Activated T-cell treated with anti-CD3 and anti-CD28 coated beads for 24 hours (primary cell): ENCODE measurements around the gene BCAR3.
"Not testable (repeated sequence)": the region's sequence is repeated elsewhere in the genome, so short reads cannot be mapped to it uniquely, and the experiment has no call there.

Experiments
- DNase-seq: peaks from one replicate; pipeline ENCODE4 v3.0.0-alpha.2; 2020; ENCODE audit warnings: low read depth

BCAR3 gene

DNA sequence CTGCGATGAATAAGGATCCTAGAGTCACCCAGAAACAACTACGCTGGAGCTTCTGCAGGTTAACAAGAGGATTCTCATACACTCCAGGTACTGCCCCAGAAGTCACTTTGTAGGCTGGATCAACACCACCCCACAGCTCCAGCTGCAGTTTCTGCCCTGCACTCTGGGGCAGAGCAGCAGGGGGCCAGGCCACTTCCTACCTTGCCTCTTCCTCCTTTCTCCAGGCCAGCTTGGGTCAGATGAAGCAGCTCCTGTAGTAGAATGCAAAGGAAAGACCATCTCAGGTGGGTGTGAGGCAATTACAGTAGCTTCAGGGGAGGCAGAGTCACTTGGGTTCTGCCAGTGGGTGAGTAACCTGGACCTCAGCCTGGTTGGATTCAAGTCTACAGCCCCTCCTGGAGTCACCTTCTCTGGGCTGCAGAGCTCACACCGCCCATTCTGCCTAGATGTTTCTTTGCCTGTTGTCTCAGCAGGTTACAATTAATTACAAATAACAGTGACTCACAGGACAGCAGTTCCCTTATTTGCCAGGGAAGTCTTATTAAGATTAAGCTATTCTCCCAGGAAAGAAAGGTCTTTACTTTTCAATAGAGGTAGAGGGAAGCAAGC is 24.4 kb upstream of the BCAR3 start:
- DNase-seq = no peak

DNA sequence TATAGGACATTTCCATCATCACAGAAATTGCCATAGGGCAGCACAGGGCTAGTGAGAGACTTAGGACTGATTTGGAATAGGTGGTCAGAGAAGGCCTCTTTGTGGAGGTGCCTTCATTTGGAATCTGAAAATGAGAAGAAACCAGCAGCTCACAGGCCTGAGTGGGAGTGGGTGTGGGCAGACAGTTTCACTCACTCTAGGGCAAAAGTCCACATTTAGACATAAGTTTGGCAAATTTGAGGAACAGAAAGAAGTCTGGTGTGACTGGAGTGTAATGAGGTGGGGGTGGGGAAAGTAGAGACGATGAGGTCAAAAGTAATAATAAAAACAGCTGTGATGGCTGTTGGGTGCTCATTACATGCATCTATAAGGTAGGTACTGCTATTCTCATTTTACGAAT is 22.4 kb upstream of the BCAR3 start:
- DNase-seq = no peak

DNA sequence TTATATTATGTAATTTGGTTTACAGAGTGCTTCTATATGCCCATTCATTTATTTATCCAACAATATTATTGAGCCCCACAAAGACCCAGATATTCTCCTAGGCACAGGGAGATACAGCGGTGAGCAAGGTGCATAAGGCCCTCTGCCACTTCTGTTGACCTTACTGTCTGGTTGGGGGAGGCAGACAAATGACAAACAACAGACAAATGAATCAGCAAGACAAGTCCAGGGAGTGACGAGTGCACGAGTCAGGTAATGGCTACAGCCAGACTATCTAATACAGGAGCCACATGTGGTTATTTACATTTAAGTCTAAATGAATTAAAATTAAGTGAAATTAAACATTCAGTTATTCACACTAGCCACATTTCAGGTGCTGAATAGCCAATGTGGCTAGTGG is 22.0 kb upstream of the BCAR3 start:
- DNase-seq = no peak

DNA sequence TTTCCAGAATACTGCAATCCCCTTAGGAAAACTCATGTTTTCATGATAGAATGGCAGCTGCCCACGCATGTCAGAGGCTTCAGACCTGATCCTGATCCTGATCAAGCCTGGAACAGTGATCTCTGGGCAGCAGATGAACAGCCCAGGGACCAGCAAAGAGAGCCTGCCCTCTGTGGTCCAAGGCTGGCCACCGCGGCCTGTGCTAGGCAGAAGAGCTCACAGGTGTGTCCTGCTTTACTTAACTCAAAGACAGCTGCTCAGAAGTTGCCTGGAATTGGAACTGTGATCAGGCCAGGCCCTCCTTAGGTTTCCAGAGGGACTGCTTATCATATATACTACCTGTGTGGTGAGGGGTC is 21.2 kb upstream of the BCAR3 start:
- DNase-seq = no peak

DNA sequence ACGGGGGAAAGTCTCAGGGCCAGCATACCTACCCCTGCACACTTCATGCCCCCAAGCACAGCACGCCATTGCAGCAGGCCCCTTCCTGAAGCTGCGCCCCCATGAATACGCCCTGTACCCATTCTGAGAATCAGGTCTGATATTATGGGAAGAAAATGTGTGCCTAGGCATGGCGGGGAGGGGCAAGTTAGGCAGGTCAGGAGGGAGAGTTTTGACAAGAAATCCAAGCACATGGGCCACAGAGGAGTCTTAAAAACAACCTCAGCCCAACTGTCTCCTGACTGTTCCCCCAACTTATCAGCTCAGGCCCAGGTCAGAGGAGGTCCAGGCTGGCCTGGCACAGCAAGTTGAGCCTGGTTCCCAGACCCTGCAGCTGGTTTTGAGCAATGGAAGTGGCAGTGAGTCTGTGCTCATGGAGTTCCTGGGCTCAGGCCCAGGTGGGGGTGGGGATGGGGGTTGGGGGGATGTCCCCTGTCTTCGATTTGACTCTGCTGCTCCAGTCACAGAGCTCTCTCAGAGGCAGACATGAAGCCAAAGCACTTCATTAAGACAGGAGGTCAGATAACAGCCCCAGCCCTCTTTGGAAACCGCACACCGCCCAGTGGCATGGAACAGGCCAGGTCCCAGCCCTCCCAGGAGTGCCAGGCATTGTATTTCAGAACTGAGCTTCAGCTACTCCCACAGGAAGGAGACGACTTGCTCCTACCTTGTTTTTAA is 20.6 kb upstream of the BCAR3 start:
- no peak for DNase-seq

DNA sequence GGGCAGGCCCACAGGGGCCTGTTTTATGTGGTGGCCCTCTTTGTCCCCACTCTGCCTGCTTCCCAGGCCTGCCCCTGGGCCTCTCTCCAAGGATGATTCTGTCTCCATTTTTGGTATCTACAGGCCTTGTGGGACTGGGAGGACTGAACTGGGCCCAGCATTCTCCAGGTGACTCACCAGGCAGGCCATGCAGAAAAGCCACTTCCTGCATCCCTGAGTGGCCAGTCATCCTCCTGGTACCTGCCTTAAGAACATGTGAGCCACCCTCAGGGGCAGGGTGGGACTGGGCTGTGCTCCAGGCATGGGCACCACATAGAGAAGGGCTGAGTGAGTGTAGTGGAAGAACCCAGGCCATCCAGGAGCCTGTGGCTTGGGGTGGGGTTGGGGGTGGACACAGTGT is 20.0 kb upstream of the BCAR3 start:
- DNase-seq = no peak

DNA sequence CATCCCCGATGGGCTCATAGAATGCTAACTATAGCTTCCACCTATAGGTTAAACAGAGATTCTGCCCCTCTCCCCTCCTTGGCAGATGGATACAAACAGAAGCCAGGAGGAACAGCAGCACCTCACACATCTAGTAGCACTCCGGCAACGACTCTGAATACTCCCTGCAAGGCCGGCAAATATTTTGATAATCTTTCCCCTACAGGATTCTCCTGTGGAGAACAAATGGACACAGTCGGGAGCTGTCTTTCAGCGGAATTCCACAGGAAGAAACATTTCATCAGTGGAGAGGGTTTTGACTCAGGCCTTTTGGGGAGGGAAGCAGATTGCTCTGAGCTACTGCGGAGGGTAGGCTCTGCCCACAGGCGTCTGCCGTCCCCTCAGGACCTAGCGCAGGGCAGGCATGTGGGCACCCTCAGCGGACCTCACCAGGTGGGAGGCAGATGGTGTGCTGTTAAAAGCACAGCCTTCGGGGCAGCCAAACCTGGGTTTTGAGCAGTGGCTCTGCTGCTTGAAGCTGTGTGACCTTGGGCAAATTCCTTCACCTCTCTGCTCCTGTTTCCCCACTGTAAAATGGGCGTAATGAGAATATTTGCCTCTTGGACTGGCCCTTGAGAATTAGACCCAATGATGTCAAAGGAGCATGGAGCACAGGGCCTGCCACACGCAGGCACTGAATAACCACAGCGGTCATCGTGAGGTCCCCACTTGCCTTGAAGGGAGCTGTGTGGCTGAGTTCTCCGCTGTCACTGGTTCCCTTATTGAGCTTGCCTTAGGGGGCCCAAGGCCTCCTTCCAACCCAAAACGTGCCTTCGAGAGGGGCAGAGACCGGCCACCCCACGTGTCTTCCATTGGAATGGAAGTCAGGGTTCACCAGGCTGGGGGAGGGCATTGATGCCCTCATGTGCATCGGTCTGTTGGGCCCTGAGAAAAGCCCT is 19.2 kb upstream of the BCAR3 start:
- no peak for DNase-seq

DNA sequence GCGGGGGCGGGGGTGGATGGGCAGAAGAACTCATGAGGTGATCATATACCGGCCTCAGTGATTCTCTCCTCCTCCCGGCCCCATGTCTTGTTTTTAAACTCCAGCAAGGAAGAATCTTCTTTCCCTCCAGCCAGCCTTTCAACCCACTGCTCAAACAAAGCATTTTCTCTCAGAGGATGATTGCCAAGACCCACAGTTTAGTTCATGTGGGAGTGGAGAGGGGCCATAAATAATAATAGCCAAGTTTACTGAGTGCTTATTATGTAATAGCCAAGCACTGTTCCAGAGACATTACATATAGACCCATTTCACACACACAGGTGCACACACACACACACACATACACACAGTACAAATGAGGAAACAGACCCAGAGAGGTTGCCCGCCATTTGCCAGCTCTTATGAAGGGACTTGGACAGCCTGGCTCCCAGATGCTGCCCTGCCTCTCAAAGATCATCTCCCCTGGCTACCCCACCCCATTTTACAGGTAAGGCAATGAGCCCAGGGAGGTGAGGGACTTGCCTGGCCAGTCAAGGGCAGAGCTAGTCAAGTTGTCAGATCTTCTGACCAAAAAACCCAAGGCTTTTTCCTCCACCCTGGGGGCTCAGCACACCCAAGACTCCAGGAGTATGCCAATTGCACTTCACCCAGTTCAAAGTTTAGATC is 18.0 kb upstream of the BCAR3 start:
- no peak for DNase-seq

DNA sequence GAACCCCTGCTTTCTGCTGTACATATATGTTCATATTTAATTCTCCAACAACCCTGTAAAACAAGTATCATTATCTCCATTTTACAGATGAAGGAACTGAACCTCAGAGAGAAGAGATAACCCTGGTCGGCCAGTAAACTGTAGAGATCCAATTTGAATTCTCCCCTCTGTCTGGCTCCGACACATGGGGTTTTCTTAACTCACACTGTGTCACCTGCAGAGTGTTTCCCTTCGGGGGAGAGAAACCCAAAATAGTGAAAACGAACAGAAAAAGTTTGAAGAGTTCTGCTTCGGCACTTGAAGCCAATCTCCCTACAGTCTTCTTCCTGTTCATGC is 17.4 kb upstream of the BCAR3 start:
- DNase-seq = no peak

DNA sequence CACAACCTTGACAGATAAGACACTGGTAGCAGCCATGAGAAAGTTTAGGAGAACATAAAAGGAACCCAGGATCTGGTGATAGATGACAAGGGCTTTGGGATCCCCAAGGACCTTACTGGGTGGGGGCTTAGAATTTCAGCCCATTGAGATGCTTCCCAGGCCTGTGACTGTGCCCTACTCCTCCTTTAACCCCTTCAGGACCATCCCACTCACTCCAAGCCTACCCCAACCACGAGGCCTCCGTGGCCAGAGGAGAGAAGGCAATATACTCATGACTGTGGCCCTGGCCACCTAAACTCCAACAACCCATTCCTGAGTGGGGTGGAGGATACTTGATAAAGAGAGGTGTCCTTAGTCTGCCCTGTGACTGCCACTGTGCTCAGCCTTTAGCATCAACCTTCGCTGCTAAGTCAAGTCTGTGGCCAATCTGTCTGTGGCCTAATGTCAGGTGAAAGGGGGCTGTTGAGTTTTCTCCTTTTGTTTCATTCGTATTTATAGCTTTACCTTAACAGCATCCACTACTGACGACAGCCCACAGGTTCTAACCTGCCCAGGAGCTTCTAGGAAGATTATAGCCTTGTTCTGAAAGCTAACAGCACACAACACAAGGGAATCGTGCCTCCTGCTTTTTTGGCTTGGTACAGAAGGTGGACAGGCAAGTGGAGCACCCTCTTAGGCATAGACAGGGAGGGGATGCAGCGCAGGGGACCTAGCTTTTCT is 16.9 kb upstream of the BCAR3 start:
- no peak for DNase-seq

DNA sequence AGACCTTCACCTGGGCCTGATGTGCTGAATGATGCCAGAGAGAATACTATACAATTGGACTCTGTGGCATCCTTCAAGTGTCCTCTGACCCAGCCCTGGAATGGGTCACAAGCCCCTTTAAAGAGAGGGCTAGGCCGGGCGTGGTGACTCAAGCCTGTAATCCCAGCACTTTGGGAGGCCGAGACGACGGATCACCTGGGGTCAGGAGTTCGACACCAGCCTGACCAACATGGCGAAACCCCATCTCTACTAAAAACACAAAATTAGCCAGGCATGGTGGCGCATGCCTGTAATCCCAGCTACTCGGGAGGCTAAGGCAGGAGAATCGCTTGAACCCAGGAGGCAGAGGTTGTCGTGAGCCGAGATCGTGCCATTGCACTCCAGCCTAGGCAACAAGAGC is 15.9 kb upstream of the BCAR3 start:
- not testable (repeated sequence) for DNase-seq

DNA sequence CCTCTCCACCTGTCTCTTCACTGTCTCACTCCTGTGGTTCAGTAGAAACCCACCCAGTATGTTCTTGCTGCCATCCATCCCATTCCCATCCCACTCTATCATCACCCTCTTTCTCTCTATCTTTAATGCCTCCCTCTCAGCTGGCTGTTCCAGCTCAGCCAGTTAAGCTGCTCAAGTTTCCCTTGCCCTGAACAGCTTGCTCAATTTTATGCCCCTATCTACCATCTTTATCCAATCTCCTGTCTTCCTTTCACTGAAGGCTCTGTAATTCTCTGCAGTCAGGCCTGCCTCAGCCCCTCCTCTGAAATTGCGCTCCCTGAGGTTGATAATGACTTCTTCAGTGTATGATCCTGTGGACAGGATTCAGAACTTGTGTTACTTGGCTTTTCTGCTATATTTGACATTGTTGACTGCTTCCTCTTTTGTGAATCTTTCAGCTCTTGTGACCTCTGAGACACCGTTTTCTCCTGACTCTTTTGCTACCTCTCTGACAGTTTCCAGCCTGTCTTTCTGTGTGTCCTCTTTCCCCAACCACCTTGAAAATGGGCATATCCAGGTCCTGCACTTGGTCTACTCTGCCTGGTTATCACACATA is 13.9 kb upstream of the BCAR3 start:
- no peak for DNase-seq

DNA sequence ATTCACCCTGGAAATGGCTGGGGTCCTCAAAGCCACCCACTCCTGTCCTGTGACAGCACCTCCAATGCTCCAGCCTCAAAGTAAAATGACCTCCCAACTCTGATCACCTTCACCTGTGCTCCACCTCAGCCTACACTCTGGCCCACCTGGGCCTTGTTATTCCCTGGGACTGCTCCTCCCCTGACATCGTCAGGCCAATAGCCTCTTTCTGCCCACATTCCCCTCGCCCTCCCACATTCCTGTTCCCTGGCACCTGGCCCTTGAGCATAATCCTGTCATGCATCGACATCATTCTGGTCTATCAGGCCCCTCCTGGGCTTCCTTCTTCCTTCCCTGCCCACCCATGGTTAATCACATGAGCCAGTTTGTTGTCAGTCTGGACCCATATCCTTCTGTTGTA is 13.2 kb upstream of the BCAR3 start:
- DNase-seq = no peak

DNA sequence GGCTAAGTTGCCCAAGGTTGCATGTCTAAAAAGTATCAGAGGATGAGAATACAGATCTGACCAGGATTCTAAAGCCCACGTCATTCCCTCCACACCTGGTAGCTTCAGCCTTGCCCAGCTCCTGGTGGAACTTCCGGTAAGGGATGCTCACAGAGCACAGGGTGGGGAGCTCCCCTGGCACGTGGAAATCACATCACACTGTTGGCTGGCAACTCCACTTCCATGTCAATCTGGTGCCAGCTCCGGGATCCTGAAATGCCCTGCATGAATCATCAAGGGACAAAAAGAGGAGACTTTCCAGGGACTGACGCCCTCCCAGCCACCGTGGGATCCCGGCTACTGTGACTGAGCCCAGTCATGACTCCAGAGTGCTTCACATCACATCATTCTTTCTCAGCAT is 12.4 kb upstream of the BCAR3 start:
- no peak for DNase-seq

DNA sequence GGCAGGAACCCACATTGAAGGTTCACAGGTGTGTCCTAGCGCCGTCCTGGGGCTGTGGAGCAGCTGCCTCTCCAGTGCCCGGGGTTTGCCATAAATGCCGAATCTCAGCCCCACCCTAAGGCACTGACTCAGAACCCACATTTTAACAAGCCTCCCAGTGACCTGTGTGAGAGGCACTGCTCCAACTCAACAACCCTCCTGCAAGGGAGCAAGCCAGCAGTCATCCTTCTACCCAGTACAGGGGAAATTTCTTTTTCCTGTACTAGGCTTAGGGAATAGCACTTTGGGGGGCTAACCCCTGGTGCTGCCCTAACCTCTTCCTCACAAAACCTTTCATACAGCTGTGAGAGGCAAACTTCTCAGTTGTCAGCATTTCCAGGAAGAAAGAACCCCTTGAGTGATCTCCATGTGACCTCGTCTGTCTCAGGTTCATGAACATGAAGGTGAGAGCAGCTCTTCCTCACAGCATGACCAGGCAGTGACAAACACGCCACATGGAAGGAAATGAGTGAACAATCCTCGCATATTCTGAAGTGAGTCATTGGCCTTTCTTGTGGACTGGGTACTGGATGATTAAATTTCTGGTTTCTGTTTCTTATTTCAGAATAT is 11.4 kb upstream of the BCAR3 start:
- DNase-seq = peak; percentile 48

DNA sequence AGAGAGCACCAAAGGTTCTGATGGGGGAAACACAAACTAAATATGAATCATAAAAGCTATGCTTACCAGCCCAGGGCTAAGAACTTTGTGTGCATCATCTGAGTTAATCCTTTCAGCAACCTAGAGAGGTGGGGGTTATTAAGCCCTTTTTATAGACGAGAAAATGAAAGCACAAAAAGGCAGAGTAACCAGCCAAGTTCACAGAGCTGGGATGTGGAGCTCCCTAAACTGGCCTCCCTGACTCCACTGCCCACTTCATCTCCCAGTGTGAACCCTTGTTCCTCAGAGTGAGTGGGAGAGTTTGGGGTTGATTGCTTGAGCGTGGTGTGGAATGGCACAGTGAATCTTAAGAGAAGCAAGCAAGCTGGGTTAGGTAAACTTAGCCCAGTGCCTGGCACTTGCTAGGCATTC is 10.8 kb upstream of the BCAR3 start:
- DNase-seq = no peak

DNA sequence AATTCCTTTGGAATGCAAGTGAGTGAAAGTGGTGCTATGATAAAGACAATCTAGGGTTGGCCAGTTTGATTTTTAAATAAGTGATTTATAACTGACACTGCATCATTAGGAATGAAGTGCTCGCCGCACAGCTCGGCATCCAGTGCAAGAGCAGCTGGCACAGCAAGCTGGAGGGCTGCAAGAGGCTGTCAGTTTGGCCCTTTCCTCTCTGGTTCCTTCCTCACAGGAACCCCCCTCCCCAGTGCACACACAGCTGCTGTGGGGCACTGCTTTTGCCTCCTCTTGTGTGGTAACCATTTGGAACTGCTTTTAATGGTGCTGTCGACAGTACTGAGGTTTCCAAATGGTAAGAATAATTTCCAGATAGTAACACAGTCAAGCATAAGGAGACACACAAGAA is 10.4 kb upstream of the BCAR3 start:
- DNase-seq = no peak

DNA sequence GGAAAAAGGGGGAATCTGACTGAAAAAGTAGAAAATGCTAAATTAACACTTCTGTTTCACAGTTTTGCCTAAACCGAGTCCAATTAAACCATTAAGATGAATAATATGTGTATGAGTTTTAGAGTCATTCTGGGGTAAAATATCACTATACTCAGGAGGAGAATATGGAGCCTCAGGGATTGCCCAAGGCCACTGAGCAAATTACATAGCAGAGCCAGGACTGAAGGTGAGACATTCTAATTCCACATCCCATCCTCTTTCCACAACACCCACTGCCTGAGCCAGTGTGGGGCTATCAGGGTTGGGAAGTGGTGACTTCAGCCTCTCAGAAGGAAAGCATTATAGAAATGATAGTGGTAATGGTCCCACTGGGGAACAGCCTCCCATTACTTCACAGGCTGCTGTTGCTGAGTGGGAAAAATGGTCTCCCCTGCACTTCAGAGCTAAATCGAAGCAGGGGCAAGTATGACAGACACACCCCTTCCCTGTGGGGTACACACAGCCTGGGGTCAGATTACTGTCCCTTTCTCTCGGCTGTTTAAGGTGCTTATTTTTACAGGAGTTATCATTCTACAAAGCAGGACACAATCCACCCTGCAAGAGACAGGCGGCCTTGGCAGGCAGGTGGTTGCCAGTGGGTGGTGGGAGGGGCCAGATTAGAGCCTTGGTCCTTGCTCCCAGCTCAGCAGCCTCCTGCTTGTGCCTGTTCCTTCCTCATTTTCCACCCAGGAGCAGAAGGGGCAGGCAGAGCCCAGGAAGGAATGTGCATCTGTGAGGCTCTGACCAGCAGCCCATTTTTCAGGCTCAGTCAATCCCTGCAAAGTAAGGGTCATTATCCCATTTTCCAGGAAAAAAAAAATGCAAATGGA is 9.5 kb upstream of the BCAR3 start:
- DNase-seq = no peak

DNA sequence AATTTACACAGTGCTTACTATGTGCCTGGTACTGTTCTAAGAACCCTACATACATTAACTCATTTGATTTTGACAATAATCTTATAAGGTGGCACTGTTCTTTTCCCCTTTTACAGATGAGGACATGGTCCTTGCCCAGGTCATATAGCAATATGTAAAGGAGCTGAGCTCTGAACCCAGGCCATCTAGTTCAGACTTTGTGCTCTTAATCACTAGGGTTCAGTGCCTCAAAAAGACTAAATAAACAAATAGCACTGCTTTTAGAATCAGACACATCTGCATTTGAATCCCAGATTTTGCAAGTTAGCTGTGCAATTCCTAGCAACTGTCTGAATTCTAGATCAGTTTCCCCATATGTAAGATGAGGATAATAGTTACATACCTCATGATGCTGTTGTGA is 8.7 kb upstream of the BCAR3 start:
- DNase-seq = no peak

DNA sequence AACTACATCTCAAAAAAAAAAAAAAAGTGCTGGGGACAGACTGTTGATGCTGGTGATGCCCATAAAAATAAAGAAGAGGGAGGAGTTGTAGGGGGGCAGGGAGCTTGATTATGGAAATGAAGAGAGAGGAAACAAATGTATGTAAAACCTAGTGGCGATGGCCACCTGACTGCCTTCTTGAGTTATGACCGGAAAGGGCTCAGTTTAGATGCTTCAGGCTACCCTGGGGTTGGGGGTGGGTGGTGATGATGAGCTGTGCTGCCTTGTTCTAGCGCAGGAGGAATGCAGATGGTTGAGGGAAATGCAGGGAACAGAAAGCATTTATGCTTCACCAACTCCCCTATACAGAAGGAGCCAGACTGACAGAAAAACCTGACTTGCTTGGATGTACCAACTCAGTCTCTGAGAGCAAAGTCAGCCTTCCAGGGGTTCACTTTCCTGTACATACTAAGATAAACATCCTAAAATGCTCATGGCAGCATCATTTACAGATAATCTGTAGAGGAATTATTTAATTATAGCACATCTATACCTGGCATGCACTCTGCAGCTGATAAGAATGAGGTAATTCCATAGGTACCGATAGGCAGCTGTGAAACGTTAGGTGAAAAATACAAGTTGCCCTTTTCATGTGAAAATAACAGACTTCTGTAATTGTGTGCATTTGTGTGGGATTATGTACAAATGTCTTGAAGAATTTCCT is 8.0 kb upstream of the BCAR3 start:
- DNase-seq = no peak
